ENCODE data around the gene SLFN14.
"Not testable (repeated sequence)": the region's sequence is repeated elsewhere in the genome, so short reads cannot be mapped to it uniquely, and the experiment has no call there.

Gene SLFN14

GRCh38 chr17:35557353-35557752 lies 3.3 kb downstream of the SLFN14 start:
- no peak for DNase-seq

GRCh38 chr17:35555691-35556090 lies 4.9 kb downstream of the SLFN14 start:
- no peak for DNase-seq

GRCh38 chr17:35554668-35555067 lies 6.0 kb downstream of the SLFN14 start:
- DNase-seq, result peak in 1 of 3 donors; percentile 49

GRCh38 chr17:35553310-35553709 lies 7.3 kb downstream of the SLFN14 start:
- no peak for DNase-seq

- DNase-seq, result no peak
Observed at GRCh38 chr17:35548978-35549377, 11.6 kb downstream of the SLFN14 start.

GRCh38 chr17:35548208-35548810 lies 12.3 kb downstream of the SLFN14 start:
- DNase-seq, result no peak

- DNase-seq, result peak; percentile 55 to 86 (median 82)
Observed at GRCh38 chr17:35546487-35546886, 14.1 kb downstream of the SLFN14 start.

GRCh38 chr17:35545150-35545549 lies 15.5 kb downstream of the SLFN14 start:
- DNase-seq, result no peak

- DNase-seq, result no peak
Observed at GRCh38 chr17:35543856-35544255, 16.8 kb downstream of the SLFN14 start.

- no peak for DNase-seq
Observed at GRCh38 chr17:35542990-35543389, 17.6 kb downstream of the SLFN14 start.

- no peak for DNase-seq
Observed at GRCh38 chr17:35541434-35541833, 19.2 kb downstream of the SLFN14 start.

GRCh38 chr17:35540589-35541404 lies 19.8 kb downstream of the SLFN14 start:
- DNase-seq, result peak; percentile 78 to 85 (median 82)

GRCh38 chr17:35539659-35540026 lies 21.0 kb downstream of the SLFN14 start:
- no peak for DNase-seq

- DNase-seq, result peak in 1 of 3 donors; percentile 35
Observed at GRCh38 chr17:35537601-35538141, 22.9 kb downstream of the SLFN14 start, which contains the start of gene SLFN12L. Gene SLFN12L (minus strand): TSS chr17:35537678. CDS start chr17:35522364, 15,314 bp downstream.

- no peak for DNase-seq
Observed at GRCh38 chr17:35536664-35537171, 23.9 kb downstream of the SLFN14 start.

GRCh38 chr17:35535406-35535805 lies 25.2 kb downstream of the SLFN14 start:
- DNase-seq, result not testable (repeated sequence)

- no peak for DNase-seq
Observed at GRCh38 chr17:35534576-35535093, 26.0 kb downstream of the SLFN14 start.

GRCh38 chr17:35531160-35531559 lies 29.5 kb downstream of the SLFN14 start:
- DNase-seq, result no peak

GRCh38 chr17:35529866-35530265 lies 30.8 kb downstream of the SLFN14 start:
- no peak for DNase-seq

GRCh38 chr17:35529326-35529725 lies 31.3 kb downstream of the SLFN14 start:
- not testable (repeated sequence) for DNase-seq

GRCh38 chr17:35523296-35523695 lies 37.3 kb downstream of the SLFN14 start:
- DNase-seq, result peak; percentile 30 to 36 (median 32)

GRCh38 chr17:35521654-35522256 lies 38.9 kb downstream of the SLFN14 start:
- DNase-seq, result peak; percentile 35 to 48 (median 47)

- DNase-seq, result peak in 1 of 3 donors; percentile 23
Observed at GRCh38 chr17:35521150-35521549, 39.5 kb downstream of the SLFN14 start.

Data from suppressor macrophage treated with lipopolysaccharide for 1 hour (primary cell).